Fibroblast of villous mesenchyme (primary cell): Measurements from ENCODE around the gene CRYGC. TPM values are rescaled to one million over a fixed set of nuclear protein-coding genes. Genes with fewer than 3 reads are reported as not detected.

ENCODE experiments used
- DNase-seq: peaks from one replicate; pipeline ENCODE4 v3.0.0-alpha.2; 2010; ENCODE audit warnings: low read depth
- H3K4me3 ChIP-seq: 2 replicates; pipeline ENCODE4 v1.5.1; 2011; ENCODE audit warnings: low read depth, mild to moderate bottlenecking, low read length
- total RNA-seq: library from RNA; depleted of rRNA; stranded (reverse); fragments of >200 nt; gene quantifications from 2 replicates; pipeline ENCODE4 v1.2.3, GENCODE V29; 2012
- TF ChIP-seq, protein P1 (sequence below): IDR thresholded peaks from 2 replicates; pipeline ENCODE4 v1.5.1; 2012; ENCODE audit warnings: low read depth, mild to moderate bottlenecking, low read length; ENCODE audit not compliant: insufficient read depth

Gene CRYGC
- total RNA-seq, 1 donor = not detected

DNA sequence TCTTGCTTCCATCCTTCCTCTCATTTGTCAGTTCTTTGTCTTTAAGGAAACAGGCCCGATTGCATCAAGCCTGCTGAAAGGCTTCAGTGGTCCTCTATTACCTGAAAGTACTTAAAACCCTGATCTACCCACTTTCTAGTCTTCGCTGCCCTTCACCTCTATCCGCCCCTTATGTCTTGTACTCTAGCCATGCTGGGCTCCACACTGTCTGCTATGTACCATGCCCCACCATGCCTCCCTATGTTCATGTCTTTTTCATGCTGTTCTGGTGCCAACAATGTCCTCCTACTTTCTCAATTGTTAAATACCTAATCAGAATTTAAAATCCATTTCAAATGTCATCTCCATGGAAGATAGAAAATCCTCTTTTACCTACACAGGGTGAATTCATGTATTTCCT lies 33.5 kb downstream of the CRYGC start:
- TF ChIP-seq, protein P1, sequence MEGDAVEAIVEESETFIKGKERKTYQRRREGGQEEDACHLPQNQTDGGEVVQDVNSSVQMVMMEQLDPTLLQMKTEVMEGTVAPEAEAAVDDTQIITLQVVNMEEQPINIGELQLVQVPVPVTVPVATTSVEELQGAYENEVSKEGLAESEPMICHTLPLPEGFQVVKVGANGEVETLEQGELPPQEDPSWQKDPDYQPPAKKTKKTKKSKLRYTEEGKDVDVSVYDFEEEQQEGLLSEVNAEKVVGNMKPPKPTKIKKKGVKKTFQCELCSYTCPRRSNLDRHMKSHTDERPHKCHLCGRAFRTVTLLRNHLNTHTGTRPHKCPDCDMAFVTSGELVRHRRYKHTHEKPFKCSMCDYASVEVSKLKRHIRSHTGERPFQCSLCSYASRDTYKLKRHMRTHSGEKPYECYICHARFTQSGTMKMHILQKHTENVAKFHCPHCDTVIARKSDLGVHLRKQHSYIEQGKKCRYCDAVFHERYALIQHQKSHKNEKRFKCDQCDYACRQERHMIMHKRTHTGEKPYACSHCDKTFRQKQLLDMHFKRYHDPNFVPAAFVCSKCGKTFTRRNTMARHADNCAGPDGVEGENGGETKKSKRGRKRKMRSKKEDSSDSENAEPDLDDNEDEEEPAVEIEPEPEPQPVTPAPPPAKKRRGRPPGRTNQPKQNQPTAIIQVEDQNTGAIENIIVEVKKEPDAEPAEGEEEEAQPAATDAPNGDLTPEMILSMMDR = no peak

DNA sequence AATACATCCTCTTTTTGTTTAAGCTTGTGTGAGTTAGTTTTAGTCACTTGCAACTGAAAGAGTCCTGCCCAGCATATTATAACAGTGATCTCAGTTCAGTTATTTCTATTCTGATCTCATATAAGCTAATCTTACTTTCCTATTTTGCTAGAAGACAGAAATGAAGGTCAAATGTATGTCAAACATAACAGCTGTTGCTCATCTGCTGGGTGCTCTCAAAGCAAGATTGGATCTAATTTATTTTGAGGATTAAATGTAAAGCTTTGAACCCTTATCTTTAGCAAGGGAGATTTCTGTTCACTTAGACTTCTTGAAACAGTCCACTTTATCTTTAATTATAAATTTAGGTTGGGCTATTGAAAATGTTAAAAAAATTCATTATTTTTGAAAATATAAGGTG lies 36.5 kb downstream of the CRYGC start:
- TF ChIP-seq, protein P1 = no peak
- DNase-seq = no peak
- no peak overlapping the region for H3K4me3 ChIP-seq

More for the DNA sequence above, 33.5 kb downstream of the CRYGC start:
- DNase-seq = no peak
- no peak overlapping the region for H3K4me3 ChIP-seq

DNA sequence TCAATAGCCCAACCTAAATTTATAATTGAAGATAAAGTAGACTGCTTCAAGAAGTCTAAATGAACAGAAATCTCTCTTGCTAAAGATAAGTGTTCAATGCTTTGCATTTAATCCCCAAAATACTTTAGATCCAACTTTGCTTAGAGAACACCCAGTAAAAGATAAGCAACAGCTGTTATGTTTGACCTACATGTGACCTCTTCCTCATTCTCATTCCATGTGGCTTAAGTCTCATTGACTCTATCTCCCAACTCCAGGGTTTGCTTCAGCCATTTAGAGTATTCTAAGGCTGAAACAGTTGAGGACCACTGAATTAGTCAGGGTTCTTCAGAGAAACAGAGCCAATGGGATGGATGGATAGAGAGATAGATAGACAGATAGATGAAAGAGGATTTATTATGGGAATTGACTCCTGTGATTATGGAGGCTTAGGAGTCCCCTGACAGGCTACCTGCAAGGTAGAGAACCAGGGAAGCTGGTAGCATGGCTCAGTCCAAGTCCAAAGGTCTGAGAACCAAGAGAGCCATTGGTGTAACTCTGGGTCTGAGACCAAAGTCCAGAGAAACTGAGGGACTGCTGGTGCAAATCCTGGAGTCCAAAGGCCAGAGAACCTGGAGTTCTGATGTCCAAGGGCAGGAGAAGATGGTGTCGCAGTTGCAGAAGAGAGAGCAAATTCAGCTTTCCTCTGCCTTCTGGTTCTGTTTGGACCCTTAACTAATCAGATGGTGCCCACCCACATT lies 37.4 kb downstream of the CRYGC start:
- TF ChIP-seq, protein P1 = no peak
- no peak overlapping the region for H3K4me3 ChIP-seq
- peak; percentile 74 for DNase-seq

DNA sequence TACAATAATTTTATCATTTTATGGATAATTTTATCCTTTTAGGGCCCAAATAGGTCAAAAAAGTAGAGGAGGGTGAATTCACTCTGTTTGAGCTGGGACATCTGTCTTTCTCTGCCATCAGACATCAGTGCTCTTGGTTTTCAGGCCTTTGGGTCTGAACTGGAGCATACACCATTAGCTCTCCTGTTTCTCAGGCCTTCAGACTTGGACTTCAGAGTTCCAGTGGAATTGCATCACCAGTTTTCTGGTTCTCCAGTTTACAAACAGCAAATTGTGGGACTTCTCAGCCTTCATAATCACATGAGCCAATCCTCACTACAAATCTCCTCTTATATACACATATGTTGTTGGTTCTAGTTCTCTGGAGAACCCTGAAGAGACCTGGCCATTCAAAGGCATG lies 39.2 kb downstream of the CRYGC start:
- no peak overlapping the region for H3K4me3 ChIP-seq
- TF ChIP-seq, protein P1 = no peak
- DNase-seq = no peak

DNA sequence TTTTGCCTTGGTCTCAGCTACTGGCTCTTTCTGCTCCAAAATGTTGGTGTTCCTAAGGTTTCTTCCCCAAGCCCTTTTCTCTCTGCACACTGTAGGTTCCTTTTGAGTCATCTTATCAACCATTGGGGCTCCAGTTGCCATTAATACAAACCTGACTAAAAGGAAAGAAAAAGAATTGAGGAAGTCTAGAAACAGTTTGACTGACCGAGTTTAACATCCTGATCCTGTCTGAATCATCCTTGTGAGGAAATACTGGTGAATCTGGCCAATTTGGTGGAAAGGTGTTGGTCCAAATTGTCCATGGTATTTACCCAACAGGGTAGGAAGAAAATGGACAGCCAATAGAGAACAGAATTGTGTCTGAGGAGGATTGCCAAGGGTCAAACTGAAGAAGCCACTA lies 43.6 kb downstream of the CRYGC start:
- H3K4me3 ChIP-seq = no peak overlapping the region
- DNase-seq = no peak
- TF ChIP-seq, protein P1 = no peak

DNA sequence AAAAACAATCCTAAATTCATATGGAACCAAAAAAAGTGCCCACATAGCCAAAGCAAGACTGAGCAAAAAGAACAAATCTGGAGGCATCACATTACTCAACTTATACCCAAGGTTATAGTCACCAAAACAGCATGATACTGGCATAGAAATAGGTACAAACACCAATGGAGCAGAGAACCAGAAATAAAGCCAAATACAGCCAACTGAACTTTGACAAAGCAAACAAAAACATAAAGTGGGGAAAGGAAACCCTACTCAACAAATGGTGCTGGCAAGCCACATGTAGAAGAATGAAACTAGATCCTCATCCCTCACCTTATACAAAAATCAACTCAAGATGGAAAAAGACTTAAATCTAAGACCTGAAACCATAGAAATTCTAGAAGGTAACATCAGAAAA lies 45.8 kb downstream of the CRYGC start:
- DNase-seq = no peak
- no peak overlapping the region for H3K4me3 ChIP-seq
- TF ChIP-seq, protein P1 = no peak

Other genes starting within 250 kb of the CRYGC start
- 10.6 and 13.8 TPM in 2 replicates for gene PLEKHM3, start 104.3 kb downstream of the CRYGC start, total RNA-seq
- gene CRYGD, start 5.3 kb downstream of the CRYGC start, total RNA-seq = not detected in 2 replicates
- not detected in 2 replicates for gene CRYGB, start 16.3 kb upstream of the CRYGC start, total RNA-seq
- gene CRYGA, start 33.8 kb upstream of the CRYGC start, total RNA-seq = not detected in 2 replicates
- gene C2orf80, start 60.2 kb upstream of the CRYGC start, total RNA-seq = not detected in 2 replicates
- 203 and 215 TPM in 2 replicates for gene IDH1, start 125.2 kb upstream of the CRYGC start, total RNA-seq
- 36.1 and 46.6 TPM in 2 replicates for gene PIKFYVE, start 136.4 kb upstream of the CRYGC start, total RNA-seq